ENCODE data around the gene SACM1L. TPM values are rescaled to one million over a fixed set of nuclear protein-coding genes. Genes with fewer than 3 reads are reported as not detected.

The SACM1L gene
- total RNA-seq, 1 experiment from 2014 or later = 79.6 TPM

DNA sequence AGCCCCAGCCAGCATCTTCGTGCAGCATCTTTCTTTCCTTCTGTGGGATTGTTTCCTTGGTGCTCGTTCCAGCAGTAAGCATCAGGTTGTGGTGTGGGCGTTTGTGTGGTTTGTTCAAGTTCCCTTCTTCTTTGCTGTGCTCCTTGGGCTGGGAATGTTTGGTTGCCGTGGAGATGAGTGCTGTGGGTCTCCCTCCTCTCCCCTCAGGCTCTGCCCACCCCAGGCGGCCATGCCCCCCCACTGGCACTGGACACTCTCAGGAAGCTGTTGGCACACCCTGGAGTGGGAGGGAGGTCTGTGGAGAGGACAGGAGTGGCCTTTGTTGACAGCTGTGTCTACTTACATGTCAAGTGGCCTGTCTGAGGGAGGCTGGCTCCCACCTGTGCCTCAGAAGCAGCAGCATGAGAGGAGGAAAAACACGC, 46.5 kb upstream of the SACM1L start:
- peak overlapping the region; percentile 40; the same call in 1 of the 2 replicates for H3K27ac Mint-ChIP-seq
- ChIA-PET POLR2A (no interaction called here), CTCF (interaction anchor here (1.1 kb wide), 1 partner anchor 17 kb away, joined by 7 read pairs; no protein-coding TSS in a partner anchor)
- no peaks in the 10 kb centered on the region for H3K27me3 Mint-ChIP-seq (ENCODE audit: low read depth)
- H3K4me1 Mint-ChIP-seq = peaks cover 48% of the 10 kb centered on the region
- ATAC-seq (no peak), DNase-seq (ENCODE audit: low spot score) (no peak)
- H3K36me3 Mint-ChIP-seq = peaks cover 5% of the 10 kb centered on the region; the same call in 1 of the 2 replicates
- no peaks in the 10 kb centered on the region for H3K9me3 Mint-ChIP-seq
- no peak for TF ChIP-seq JUN (CRISPR knock-in tag; IDR thresholded peaks at IDR 0.05)
- no peak for TF ChIP-seq ZNF416 (CRISPR knock-in tag; IDR thresholded peaks at IDR 0.05)
- no peak for TF ChIP-seq TP53 (CRISPR knock-in tag; IDR thresholded peaks at IDR 0.05)
- TF ChIP-seq KAT7 (CRISPR knock-in tag; IDR thresholded peaks at IDR 0.05; ENCODE audit: borderline replicate concordance) = no peak
- TF ChIP-seq CBFB (CRISPR knock-in tag; IDR thresholded peaks at IDR 0.05; ENCODE audit: low read depth) = no peak
- TF ChIP-seq, protein P1, sequence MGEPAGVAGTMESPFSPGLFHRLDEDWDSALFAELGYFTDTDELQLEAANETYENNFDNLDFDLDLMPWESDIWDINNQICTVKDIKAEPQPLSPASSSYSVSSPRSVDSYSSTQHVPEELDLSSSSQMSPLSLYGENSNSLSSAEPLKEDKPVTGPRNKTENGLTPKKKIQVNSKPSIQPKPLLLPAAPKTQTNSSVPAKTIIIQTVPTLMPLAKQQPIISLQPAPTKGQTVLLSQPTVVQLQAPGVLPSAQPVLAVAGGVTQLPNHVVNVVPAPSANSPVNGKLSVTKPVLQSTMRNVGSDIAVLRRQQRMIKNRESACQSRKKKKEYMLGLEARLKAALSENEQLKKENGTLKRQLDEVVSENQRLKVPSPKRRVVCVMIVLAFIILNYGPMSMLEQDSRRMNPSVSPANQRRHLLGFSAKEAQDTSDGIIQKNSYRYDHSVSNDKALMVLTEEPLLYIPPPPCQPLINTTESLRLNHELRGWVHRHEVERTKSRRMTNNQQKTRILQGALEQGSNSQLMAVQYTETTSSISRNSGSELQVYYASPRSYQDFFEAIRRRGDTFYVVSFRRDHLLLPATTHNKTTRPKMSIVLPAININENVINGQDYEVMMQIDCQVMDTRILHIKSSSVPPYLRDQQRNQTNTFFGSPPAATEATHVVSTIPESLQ (CRISPR knock-in tag; IDR thresholded peaks at IDR 0.05) = no peak
- TF ChIP-seq, protein P2, sequence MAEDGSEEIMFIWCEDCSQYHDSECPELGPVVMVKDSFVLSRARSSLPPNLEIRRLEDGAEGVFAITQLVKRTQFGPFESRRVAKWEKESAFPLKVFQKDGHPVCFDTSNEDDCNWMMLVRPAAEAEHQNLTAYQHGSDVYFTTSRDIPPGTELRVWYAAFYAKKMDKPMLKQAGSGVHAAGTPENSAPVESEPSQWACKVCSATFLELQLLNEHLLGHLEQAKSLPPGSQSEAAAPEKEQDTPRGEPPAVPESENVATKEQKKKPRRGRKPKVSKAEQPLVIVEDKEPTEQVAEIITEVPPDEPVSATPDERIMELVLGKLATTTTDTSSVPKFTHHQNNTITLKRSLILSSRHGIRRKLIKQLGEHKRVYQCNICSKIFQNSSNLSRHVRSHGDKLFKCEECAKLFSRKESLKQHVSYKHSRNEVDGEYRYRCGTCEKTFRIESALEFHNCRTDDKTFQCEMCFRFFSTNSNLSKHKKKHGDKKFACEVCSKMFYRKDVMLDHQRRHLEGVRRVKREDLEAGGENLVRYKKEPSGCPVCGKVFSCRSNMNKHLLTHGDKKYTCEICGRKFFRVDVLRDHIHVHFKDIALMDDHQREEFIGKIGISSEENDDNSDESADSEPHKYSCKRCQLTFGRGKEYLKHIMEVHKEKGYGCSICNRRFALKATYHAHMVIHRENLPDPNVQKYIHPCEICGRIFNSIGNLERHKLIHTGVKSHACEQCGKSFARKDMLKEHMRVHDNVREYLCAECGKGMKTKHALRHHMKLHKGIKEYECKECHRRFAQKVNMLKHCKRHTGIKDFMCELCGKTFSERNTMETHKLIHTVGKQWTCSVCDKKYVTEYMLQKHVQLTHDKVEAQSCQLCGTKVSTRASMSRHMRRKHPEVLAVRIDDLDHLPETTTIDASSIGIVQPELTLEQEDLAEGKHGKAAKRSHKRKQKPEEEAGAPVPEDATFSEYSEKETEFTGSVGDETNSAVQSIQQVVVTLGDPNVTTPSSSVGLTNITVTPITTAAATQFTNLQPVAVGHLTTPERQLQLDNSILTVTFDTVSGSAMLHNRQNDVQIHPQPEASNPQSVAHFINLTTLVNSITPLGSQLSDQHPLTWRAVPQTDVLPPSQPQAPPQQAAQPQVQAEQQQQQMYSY (CRISPR knock-in tag; IDR thresholded peaks at IDR 0.05) = no peak
- no peak for TF ChIP-seq ZNF396 (CRISPR knock-in tag; IDR thresholded peaks at IDR 0.05; ENCODE audit: borderline replicate concordance)
- TF ChIP-seq, protein P3, sequence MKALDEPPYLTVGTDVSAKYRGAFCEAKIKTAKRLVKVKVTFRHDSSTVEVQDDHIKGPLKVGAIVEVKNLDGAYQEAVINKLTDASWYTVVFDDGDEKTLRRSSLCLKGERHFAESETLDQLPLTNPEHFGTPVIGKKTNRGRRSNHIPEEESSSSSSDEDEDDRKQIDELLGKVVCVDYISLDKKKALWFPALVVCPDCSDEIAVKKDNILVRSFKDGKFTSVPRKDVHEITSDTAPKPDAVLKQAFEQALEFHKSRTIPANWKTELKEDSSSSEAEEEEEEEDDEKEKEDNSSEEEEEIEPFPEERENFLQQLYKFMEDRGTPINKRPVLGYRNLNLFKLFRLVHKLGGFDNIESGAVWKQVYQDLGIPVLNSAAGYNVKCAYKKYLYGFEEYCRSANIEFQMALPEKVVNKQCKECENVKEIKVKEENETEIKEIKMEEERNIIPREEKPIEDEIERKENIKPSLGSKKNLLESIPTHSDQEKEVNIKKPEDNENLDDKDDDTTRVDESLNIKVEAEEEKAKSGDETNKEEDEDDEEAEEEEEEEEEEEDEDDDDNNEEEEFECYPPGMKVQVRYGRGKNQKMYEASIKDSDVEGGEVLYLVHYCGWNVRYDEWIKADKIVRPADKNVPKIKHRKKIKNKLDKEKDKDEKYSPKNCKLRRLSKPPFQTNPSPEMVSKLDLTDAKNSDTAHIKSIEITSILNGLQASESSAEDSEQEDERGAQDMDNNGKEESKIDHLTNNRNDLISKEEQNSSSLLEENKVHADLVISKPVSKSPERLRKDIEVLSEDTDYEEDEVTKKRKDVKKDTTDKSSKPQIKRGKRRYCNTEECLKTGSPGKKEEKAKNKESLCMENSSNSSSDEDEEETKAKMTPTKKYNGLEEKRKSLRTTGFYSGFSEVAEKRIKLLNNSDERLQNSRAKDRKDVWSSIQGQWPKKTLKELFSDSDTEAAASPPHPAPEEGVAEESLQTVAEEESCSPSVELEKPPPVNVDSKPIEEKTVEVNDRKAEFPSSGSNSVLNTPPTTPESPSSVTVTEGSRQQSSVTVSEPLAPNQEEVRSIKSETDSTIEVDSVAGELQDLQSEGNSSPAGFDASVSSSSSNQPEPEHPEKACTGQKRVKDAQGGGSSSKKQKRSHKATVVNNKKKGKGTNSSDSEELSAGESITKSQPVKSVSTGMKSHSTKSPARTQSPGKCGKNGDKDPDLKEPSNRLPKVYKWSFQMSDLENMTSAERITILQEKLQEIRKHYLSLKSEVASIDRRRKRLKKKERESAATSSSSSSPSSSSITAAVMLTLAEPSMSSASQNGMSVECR (CRISPR knock-in tag; IDR thresholded peaks at IDR 0.05; ENCODE audit: borderline replicate concordance) = no peak
- TF ChIP-seq SOX15 (CRISPR knock-in tag; IDR thresholded peaks at IDR 0.05) = no peak
- TF ChIP-seq, protein P4, sequence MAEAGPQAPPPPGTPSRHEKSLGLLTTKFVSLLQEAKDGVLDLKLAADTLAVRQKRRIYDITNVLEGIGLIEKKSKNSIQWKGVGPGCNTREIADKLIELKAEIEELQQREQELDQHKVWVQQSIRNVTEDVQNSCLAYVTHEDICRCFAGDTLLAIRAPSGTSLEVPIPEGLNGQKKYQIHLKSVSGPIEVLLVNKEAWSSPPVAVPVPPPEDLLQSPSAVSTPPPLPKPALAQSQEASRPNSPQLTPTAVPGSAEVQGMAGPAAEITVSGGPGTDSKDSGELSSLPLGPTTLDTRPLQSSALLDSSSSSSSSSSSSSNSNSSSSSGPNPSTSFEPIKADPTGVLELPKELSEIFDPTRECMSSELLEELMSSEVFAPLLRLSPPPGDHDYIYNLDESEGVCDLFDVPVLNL (CRISPR knock-in tag; IDR thresholded peaks at IDR 0.05; ENCODE audit: borderline replicate concordance, low read depth) = no peak
- TF ChIP-seq NFE2L1 (CRISPR knock-in tag; IDR thresholded peaks at IDR 0.05) = no peak
- TF ChIP-seq ZNF317 (CRISPR knock-in tag; IDR thresholded peaks at IDR 0.05; ENCODE audit: borderline replicate concordance, low read depth) = no peak
- H3K4me3 Mint-ChIP-seq = no peak overlapping the region
